ENCODE results near the gene CAMK2A.

- TF ChIP-seq CTCF (IDR thresholded peaks at IDR 0.05; ENCODE audit: insufficient read depth, low read length, poor library complexity, severe bottlenecking), result no peak
- no peak for TF ChIP-seq EZH2phosphoT487 (conservative IDR thresholded peaks at IDR 0.05; ENCODE audit: low read length)
Measured at GRCh38 chr5:150288791-150289190, 782 bp downstream of the CAMK2A start.
